ES-I3 (cell line): ENCODE measurements around the gene SEC24D.
"Not testable (repeated sequence)": the region's sequence is repeated elsewhere in the genome, so short reads cannot be mapped to it uniquely, and the experiment has no call there.

Experiments
- H3K36me3 ChIP-seq: 2 replicates; pipeline ENCODE4 v1.6.1; 2013; ENCODE audit warnings: mild to moderate bottlenecking, low read length, control low read depth, moderate library complexity; ENCODE audit not compliant: insufficient read depth
- H3K4me1 ChIP-seq: 2 replicates; pipeline ENCODE4 v1.6.1; 2013; ENCODE audit warnings: mild to moderate bottlenecking, control low read depth, low read length; ENCODE audit not compliant: insufficient read depth
- H3K9ac ChIP-seq: 2 replicates; pipeline ENCODE4 v1.6.1; 2013; ENCODE audit warnings: low read depth, mild to moderate bottlenecking, low read length, moderate library complexity
- H3K9me3 ChIP-seq: 2 replicates; pipeline ENCODE4 v1.6.1; 2013; ENCODE audit warnings: mild to moderate bottlenecking, low read length, moderate library complexity; ENCODE audit not compliant: control insufficient read depth, insufficient read depth

Gene SEC24D, protein sequence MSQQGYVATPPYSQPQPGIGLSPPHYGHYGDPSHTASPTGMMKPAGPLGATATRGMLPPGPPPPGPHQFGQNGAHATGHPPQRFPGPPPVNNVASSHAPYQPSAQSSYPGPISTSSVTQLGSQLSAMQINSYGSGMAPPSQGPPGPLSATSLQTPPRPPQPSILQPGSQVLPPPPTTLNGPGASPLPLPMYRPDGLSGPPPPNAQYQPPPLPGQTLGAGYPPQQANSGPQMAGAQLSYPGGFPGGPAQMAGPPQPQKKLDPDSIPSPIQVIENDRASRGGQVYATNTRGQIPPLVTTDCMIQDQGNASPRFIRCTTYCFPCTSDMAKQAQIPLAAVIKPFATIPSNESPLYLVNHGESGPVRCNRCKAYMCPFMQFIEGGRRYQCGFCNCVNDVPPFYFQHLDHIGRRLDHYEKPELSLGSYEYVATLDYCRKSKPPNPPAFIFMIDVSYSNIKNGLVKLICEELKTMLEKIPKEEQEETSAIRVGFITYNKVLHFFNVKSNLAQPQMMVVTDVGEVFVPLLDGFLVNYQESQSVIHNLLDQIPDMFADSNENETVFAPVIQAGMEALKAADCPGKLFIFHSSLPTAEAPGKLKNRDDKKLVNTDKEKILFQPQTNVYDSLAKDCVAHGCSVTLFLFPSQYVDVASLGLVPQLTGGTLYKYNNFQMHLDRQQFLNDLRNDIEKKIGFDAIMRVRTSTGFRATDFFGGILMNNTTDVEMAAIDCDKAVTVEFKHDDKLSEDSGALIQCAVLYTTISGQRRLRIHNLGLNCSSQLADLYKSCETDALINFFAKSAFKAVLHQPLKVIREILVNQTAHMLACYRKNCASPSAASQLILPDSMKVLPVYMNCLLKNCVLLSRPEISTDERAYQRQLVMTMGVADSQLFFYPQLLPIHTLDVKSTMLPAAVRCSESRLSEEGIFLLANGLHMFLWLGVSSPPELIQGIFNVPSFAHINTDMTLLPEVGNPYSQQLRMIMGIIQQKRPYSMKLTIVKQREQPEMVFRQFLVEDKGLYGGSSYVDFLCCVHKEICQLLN

GRCh38 chr4:118835571-118836300 lies at the start of gene SEC24D:
SEC24D (minus strand) TSS chr4:118836126; CDS start chr4:118833696, 2,430 bp downstream.
- Histone ChIP-seq H3K36me3 (peaks cover 5% of the 10 kb centered on the region), H3K4me1 (0 out of 2 replicates have a peak, but pooled peaks cover 2% of the 10 kb centered on the region), H3K9ac (peak within 1 kb of the TSS; percentile 81), H3K9me3 (no peaks in the 10 kb centered on the region)

DNA sequence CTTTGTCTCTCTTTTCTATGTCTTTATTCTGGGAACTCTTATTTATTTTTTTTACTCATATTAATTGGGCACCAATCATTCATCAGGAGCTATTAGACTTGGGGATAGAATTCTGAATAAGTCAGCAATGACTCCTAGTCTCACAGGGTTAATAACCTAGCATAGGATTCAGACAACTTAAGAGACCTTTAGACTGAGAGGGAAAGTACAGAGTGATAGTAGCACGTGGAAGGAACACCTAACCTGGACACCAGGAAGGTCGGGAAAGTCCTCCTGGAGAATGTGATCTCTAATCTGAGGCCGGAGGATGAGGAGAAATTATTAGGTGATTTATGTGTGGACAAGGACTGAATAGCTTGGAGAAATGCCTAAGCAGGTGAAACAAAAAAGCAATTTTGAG lies 48.8 kb upstream of the SEC24D start:
- Histone ChIP-seq H3K9me3 (no peaks in the 10 kb centered on the region), H3K36me3 (no peaks in the 10 kb centered on the region), H3K9ac (no peak overlapping the region), H3K4me1 (no peaks in the 10 kb centered on the region; the same call in 1 of the 2 replicates)

DNA sequence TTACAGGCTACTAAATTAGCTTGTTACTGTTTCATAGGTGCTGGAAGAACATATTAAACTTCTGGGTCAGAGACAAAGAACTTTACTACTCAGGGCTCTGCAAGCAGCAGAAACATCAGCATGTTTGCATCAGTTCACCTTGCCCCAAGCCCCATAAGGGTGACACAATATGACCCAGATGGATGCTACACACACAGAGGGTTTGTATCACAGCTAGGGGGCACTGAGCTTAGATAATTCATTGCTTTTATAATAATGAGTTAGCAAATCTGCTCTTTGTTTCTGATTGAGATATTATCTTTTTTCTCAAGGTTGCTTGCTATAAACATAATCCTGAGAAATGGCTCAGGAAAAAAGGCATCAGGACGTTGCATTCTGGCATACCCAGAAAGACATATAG lies 47.9 kb upstream of the SEC24D start:
- no peaks in the 10 kb centered on the region for H3K9me3 ChIP-seq
- no peaks in the 10 kb centered on the region for H3K36me3 ChIP-seq
- H3K9ac ChIP-seq = no peak overlapping the region
- H3K4me1 ChIP-seq = no peaks in the 10 kb centered on the region; the same call in 1 of the 2 replicates

- H3K4me1 ChIP-seq = no peaks in the 10 kb centered on the region; the same call in 1 of the 2 replicates
- no peak overlapping the region for H3K9ac ChIP-seq
- H3K36me3 ChIP-seq = no peaks in the 10 kb centered on the region
- no peaks in the 10 kb centered on the region for H3K9me3 ChIP-seq
These were observed 45.7 kb upstream of the SEC24D start for GRCh38 chr4:118881512-118882146.

GRCh38 chr4:118879409-118879808 lies 43.5 kb upstream of the SEC24D start:
- H3K36me3 ChIP-seq = no peaks in the 10 kb centered on the region
- peaks cover 5% of the 10 kb centered on the region for H3K4me1 ChIP-seq
- no peak overlapping the region for H3K9ac ChIP-seq
- no peaks in the 10 kb centered on the region for H3K9me3 ChIP-seq

DNA sequence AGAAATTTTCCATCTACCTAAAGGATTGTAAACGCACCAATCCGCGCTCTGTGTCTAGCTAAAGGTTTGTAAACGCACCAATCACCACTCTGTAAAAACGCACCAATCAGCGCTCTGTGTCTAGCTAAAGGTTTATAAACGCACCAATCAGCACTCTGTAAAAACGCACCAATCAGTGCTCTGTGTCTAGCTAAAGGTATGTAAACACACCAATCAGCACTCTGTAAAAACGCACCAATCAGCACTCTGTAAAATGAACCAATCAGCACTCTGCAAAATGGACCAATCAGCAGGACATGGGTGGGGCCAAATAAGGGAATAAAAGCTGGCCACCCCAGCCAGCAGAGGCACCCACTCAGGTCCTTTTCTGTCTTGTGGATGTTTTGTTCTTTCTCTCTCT lies 42.6 kb upstream of the SEC24D start:
- H3K9ac ChIP-seq, H3K4me1 ChIP-seq, H3K36me3 ChIP-seq, H3K9me3 ChIP-seq: not testable (repeated sequence)

DNA sequence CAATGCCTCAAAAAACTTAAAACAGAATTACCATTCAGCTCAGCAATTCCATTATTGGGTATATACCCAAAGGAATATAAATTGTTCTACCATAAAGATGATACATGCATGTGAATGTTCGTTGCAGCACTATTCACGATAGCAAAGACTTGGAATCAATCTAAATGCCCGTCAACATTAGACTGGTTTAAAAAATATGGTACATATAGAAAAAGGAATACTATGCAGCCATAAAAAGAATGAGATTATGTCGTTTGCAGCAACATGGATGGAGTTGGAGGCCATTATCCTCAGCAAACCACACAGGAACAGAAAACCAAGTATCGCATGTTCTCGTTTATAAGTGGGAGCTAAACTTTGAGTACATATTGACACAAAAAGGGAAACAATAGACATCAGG lies 41.9 kb upstream of the SEC24D start:
- H3K36me3 ChIP-seq = no peaks in the 10 kb centered on the region
- peaks cover 5% of the 10 kb centered on the region for H3K4me1 ChIP-seq
- no peak overlapping the region for H3K9ac ChIP-seq
- H3K9me3 ChIP-seq = no peaks in the 10 kb centered on the region

DNA sequence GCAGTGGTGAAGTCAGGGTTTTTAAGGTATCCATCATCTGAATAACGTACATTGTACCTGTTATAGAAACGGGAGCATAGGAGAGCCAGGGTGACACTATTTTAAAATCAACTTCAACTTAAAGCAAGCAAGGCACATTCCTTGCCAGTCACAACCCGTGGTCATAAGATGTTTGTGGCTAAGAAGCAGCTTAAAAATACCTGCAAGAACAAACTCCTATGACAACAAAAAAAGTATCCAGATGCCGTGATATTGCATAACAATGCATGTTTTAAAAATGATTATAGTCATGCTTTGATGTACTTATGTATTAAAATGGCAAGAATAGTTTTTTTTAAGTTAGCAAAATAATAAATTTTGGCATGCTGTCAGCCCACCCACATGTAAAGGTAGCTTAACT lies 36.3 kb upstream of the SEC24D start:
- H3K36me3 ChIP-seq = no peaks in the 10 kb centered on the region
- no peak overlapping the region for H3K9ac ChIP-seq
- no peaks in the 10 kb centered on the region for H3K9me3 ChIP-seq
- peaks cover 14% of the 10 kb centered on the region for H3K4me1 ChIP-seq

GRCh38 chr4:118869808-118870342 lies 33.9 kb upstream of the SEC24D start:
- H3K9ac ChIP-seq = no peak overlapping the region

GRCh38 chr4:118867311-118868067 lies 31.6 kb upstream of the SEC24D start:
- Histone ChIP-seq H3K9me3 (no peaks in the 10 kb centered on the region), H3K9ac (no peak overlapping the region), H3K4me1 (peaks cover 13% of the 10 kb centered on the region; the same call in 1 of the 2 replicates)

More at GRCh38 chr4:118869808-118870342, 33.9 kb upstream of the SEC24D start:
- H3K36me3 ChIP-seq = no peaks in the 10 kb centered on the region
- H3K9me3 ChIP-seq = no peaks in the 10 kb centered on the region
- peaks cover 13% of the 10 kb centered on the region; the same call in 1 of the 2 replicates for H3K4me1 ChIP-seq

GRCh38 chr4:118866442-118866841 lies 30.5 kb upstream of the SEC24D start:
- H3K36me3 ChIP-seq = no peaks in the 10 kb centered on the region
- H3K9me3 ChIP-seq = no peaks in the 10 kb centered on the region
- peaks cover 13% of the 10 kb centered on the region; the same call in 1 of the 2 replicates for H3K4me1 ChIP-seq
- H3K9ac ChIP-seq = no peak overlapping the region

More at GRCh38 chr4:118867311-118868067, 31.6 kb upstream of the SEC24D start:
- no peaks in the 10 kb centered on the region for H3K36me3 ChIP-seq

- H3K36me3 ChIP-seq = no peaks in the 10 kb centered on the region
- H3K9ac ChIP-seq = no peak overlapping the region
- peaks cover 12% of the 10 kb centered on the region; the same call in 1 of the 2 replicates for H3K4me1 ChIP-seq
- no peaks in the 10 kb centered on the region for H3K9me3 ChIP-seq
These were observed 29.3 kb upstream of the SEC24D start for GRCh38 chr4:118865091-118865708.
